K562 (cell line): ENCODE measurements around the gene KLC1.

Source experiments
- C11orf30 ChIP-seq: fragments of 450-650 bp; IDR thresholded peaks from 2 replicates; pipeline ENCODE4 v1.6.1; 2016; ENCODE audit warnings: low read depth, mild to moderate bottlenecking
- FOXA3 ChIP-seq, 2 experiments: fragments of 450-650 bp in 1 of 2; sonication (generic) in 1 of 2; formaldehyde crosslinking; IDR thresholded peaks in 1 of 2; conservative IDR thresholded peaks in 1 of 2; 2 replicates each; pipeline versions ENCODE4 v1.4.0 to v1.8.0; 2020 to 2022; ENCODE audit warnings: mild to moderate bottlenecking in 2 of 2, missing genetic modification reagents in 1 of 2
- GATAD2A ChIP-seq: fragments of 450-650 bp; IDR thresholded peaks from 2 replicates; pipeline ENCODE4 v1.6.1; 2017
- HDAC1 ChIP-seq, 2 experiments: fragments of 450-650 bp; IDR thresholded peaks; 2 replicates each; pipeline ENCODE4 v1.6.1; 2016 to 2017; ENCODE audit warnings: inconsistent platforms in 1 of 2, mild to moderate bottlenecking in 1 of 2, moderate library complexity in 1 of 2
- HMGN3 ChIP-seq: IDR thresholded peaks from 2 replicates; pipeline ENCODE4 v1.6.1; 2011; ENCODE audit warnings: borderline replicate concordance, low read depth, mild to moderate bottlenecking, mixed read lengths, low read length; ENCODE audit not compliant: insufficient read length; ENCODE audit errors: extremely low read depth
- IRF9 ChIP-seq: fragments of 450-650 bp; IDR thresholded peaks from 2 replicates; pipeline ENCODE4 v1.6.1; 2016; ENCODE audit warnings: missing biosample characterization, missing genetic modification characterization
- NFYB ChIP-seq: IDR thresholded peaks from 2 replicates; pipeline ENCODE4 v1.6.1; 2011; ENCODE audit warnings: mild to moderate bottlenecking, moderate library complexity; ENCODE audit not compliant: insufficient read length; ENCODE audit errors: extremely low read depth
- POLR2A ChIP-seq: fragments of 450-650 bp; conservative IDR thresholded peaks from 2 replicates; pipeline ENCODE4 v1.6.1; 2016
- STAG1 ChIP-seq: sonication (generic); formaldehyde crosslinking; IDR thresholded peaks from 2 replicates; pipeline ENCODE4 v1.5.0; 2020; ENCODE audit warnings: missing genetic modification reagents, borderline replicate concordance
- YY1 ChIP-seq, 3 experiments: IDR thresholded peaks; 2 replicates each; pipeline ENCODE4 v1.6.1; 2011; ENCODE audit warnings: low read length in 2 of 3, mild to moderate bottlenecking in 2 of 3, moderate library complexity in 2 of 3, borderline replicate concordance in 1 of 3, control low read depth in 1 of 3, low read depth in 1 of 3; ENCODE audit not compliant: insufficient read depth in 3 of 3, insufficient replicate concordance in 2 of 3, control insufficient read depth in 1 of 3, insufficient read length in 1 of 3; ENCODE audit errors: extremely low read depth in 1 of 3
- ZNF589 ChIP-seq: fragments of 200-800 bp; sonication (Bioruptor generic); IDR thresholded peaks from 2 replicates; pipeline ENCODE4 v1.6.1; 2016; ENCODE audit warnings: low read depth, missing genetic modification characterization, missing compliant biosample characterization
- TF ChIP-seq, protein P1 (sequence below): fragments of 450-650 bp; IDR thresholded peaks from 2 replicates; pipeline ENCODE4 v1.6.1; 2017; ENCODE audit warnings: mild to moderate bottlenecking, moderate library complexity
- TF ChIP-seq, protein P2 (sequence below), 3 experiments: IDR thresholded peaks in 2 of 3; conservative IDR thresholded peaks in 1 of 3; 2 replicates each; pipeline ENCODE4 v1.5.1; 2011 to 2012; ENCODE audit warnings: low read length in 3 of 3, mild to moderate bottlenecking in 3 of 3, control low read depth in 2 of 3, improper control_type of control experiment in 1 of 3, inconsistent platforms in 1 of 3, low read depth in 1 of 3, mixed read lengths in 1 of 3, moderate library complexity in 1 of 3; ENCODE audit not compliant: insufficient read depth in 2 of 3

DNA sequence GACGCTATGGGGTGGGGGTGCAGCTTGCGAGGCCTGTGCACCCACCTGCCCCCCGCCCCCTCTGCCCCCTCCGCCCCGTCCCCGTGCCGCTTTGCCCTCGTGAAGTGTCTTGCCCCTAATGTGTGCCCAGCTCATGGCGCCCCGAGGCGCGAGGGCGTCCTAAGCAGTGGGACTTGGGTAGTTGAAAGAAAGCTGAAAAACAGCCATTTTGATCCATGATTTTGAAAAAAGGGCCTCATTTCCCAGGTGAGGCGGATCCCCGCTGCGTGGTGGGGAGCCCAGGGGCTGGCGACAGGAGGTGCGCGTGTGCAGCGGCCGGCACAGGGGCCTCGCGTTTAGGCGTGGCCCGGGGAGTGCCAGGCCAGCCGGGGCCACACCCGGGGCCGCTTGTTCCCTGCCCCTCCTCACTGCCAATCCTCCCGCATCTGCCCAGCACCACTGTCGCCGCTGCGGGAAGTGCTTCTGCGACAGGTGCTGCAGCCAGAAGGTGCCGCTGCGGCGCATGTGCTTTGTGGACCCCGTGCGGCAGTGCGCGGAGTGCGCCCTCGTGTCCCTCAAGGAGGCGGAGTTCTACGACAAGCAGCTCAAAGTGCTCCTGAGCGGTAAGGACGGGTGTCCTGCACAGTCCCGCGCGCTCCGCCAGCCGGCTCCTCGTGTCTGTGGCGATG lies 98.4 kb downstream of the KLC1 start:
- TF ChIP-seq GATAD2A (no peak), IRF9 (no peak), HMGN3 (no peak), FOXA3 (CRISPR knock-in tag; conservative IDR thresholded peaks at IDR 0.05 in 1 of 2, IDR thresholded peaks at IDR 0.05 in 1 of 2) (no peak), ZNF589 (CRISPR knock-in tag) (no peak), POLR2A (no peak), C11orf30 (no peak), HDAC1 (IDR thresholded peaks at IDR 0.05) (no peak), STAG1 (no peak), YY1 (IDR thresholded peaks at IDR 0.05; ENCODE audit: borderline replicate concordance in 1 of 3, control insufficient read depth in 1 of 3, extremely low read depth in 1 of 3, insufficient read depth in 3 of 3, insufficient read length in 1 of 3, insufficient replicate concordance in 2 of 3, low read depth in 1 of 3, low read length in 2 of 3) (no peak), NFYB (no peak)
- TF ChIP-seq, protein P1, sequence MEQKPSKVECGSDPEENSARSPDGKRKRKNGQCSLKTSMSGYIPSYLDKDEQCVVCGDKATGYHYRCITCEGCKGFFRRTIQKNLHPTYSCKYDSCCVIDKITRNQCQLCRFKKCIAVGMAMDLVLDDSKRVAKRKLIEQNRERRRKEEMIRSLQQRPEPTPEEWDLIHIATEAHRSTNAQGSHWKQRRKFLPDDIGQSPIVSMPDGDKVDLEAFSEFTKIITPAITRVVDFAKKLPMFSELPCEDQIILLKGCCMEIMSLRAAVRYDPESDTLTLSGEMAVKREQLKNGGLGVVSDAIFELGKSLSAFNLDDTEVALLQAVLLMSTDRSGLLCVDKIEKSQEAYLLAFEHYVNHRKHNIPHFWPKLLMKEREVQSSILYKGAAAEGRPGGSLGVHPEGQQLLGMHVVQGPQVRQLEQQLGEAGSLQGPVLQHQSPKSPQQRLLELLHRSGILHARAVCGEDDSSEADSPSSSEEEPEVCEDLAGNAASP = no peak
- TF ChIP-seq, protein P2, sequence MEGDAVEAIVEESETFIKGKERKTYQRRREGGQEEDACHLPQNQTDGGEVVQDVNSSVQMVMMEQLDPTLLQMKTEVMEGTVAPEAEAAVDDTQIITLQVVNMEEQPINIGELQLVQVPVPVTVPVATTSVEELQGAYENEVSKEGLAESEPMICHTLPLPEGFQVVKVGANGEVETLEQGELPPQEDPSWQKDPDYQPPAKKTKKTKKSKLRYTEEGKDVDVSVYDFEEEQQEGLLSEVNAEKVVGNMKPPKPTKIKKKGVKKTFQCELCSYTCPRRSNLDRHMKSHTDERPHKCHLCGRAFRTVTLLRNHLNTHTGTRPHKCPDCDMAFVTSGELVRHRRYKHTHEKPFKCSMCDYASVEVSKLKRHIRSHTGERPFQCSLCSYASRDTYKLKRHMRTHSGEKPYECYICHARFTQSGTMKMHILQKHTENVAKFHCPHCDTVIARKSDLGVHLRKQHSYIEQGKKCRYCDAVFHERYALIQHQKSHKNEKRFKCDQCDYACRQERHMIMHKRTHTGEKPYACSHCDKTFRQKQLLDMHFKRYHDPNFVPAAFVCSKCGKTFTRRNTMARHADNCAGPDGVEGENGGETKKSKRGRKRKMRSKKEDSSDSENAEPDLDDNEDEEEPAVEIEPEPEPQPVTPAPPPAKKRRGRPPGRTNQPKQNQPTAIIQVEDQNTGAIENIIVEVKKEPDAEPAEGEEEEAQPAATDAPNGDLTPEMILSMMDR (IDR thresholded peaks at IDR 0.05 in 2 of 3, conservative IDR thresholded peaks at IDR 0.05 in 1 of 3; ENCODE audit: insufficient read depth in 2 of 3, low read depth in 1 of 3, low read length in 3 of 3) = no peak
